NCI-H2227 (cell line): ENCODE data around the gene ACVR1.

Experiments
- DNase-seq: peaks from one replicate; lab custom pipeline; 2025; ENCODE audit not compliant: unreplicated experiment; lab: John Stamatoyannopoulos, UW

The ACVR1 gene

DNA sequence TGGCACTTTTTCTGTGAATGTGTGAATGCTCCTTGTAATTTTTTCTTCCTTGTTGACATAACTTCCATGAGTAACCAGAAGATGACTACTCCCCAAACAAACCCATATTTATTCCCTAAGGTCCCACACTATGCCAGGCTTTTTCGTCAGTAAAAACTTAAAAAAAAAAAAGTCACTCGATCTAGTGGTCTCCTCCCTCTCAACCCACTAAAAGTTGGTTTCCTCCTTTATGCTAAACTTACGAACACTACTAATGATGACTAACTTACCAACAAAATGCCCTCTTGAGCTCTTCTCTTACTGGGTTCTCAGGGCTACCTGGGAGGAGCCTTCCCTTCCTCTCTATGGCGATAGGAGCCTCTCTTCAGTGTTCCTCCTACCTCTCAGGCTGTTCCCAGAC, 18.2 kb downstream of the ACVR1 start:
- no peak for DNase-seq

GRCh38 chr2:157856187-157856515, 20.0 kb downstream of the ACVR1 start:
- DNase-seq: no peak

- no peak for DNase-seq
Observed at GRCh38 chr2:157853820-157854219, 22.3 kb downstream of the ACVR1 start.

DNA sequence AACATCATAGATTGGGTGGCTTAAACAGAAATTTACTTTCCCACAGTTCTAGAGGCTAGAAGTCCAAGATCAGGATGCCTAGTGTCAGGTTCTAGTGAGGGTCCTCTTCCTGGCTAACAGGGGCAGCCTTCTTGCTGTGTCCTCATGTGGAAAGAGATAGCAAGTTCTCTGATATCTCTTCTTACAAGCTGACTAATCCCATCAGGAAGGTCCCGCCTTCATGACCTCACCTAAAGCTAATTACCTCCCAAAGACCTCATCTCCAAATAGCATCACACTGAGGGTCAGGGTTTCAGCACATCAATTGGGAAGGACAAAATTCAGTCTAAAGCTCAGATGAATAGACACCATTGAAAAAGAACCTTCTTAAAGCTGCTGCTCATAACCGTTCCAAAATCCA, 22.9 kb downstream of the ACVR1 start:
- no peak for DNase-seq

DNA sequence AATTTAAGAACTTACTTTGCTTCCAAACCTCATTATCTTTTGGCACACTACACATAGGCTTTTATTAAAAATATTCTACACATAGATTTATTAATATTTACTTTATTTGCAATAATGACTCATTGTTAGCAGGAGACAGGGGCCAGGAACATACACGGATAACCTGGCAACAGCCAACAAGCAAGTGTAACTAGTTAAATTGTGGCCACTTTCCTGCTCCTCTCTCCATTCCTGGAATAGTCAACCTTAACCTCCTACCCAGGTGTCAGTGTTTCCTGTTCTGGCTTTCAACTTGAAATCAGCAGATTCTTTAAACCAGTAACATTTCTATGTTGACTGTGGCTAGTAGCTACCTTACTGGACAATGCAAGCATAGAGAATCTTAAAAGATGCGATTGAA, 26.5 kb downstream of the ACVR1 start:
- DNase-seq: no peak

- no peak for DNase-seq
Observed at GRCh38 chr2:157848213-157848612, 27.9 kb downstream of the ACVR1 start.

- DNase-seq: no peak
Observed at GRCh38 chr2:157845081-157845480, 31.0 kb downstream of the ACVR1 start.

DNA sequence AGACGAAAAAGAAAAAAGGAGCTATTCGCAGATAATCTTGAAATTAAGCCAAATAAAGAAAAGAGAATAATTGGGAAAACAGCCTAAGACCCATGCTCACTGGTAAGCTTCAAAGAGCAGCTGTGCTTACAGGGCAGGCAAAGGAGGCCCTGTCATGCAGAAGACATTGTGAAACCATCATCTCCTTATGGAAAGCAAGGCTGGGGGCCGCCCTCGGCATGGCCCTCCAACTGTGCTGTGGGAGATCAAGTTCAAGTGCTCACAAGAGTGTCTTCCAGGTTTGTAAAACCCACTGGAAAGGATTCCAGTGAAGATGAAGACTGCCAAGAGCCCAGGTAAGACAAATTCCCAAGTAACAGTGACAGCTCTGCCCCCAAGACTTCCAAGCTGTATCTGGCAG, 32.2 kb downstream of the ACVR1 start:
- no peak for DNase-seq

GRCh38 chr2:157843081-157843480, 33.0 kb downstream of the ACVR1 start:
- no peak for DNase-seq

GRCh38 chr2:157842106-157842879, 33.8 kb downstream of the ACVR1 start:
- no peak for DNase-seq

DNA sequence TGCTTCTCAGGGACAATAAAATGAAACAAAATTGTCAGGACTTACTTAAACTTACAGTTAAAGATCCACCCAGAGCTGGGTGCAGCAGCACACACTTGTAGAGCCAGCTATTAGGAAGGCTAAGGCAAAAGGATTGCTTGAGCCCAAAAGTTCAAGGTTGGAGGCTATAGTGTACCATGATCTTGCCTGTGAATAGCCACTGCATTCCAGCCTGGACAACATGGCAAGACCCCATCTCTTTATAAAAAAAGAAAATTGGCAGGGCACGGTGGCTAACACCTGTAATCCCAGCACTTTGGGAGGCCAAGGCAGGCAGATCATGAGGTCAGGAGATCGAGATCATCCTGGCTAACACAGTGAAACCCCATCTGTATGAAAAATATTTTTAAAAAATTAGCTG, 34.6 kb downstream of the ACVR1 start:
- no peak for DNase-seq

- no peak for DNase-seq
Observed at GRCh38 chr2:157840568-157841156, 35.5 kb downstream of the ACVR1 start.

DNA sequence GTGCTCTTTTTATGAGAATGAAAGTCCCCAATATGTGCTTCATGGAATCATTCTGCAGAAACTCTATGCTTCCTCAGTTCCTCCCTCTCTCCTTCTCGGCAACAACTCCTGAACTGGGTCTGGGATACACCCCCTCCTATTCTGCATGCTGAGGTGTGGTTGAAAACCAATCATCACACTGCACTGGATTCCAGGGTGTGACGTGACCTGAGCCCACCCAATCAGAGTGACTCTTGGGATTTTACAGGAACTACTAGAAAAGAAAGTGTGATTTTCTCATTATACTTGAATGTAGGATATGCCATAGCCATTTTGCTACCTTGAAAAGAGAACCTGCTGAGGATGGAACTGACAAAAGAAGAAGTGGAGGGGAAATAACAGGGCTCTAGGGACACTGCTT, 36.3 kb downstream of the ACVR1 start:
- DNase-seq: peak; percentile 60

GRCh38 chr2:157839162-157839801, 36.8 kb downstream of the ACVR1 start:
- peak; percentile 97 for DNase-seq

GRCh38 chr2:157838442-157839161, 37.5 kb downstream of the ACVR1 start:
- peak; percentile 75 for DNase-seq

DNA sequence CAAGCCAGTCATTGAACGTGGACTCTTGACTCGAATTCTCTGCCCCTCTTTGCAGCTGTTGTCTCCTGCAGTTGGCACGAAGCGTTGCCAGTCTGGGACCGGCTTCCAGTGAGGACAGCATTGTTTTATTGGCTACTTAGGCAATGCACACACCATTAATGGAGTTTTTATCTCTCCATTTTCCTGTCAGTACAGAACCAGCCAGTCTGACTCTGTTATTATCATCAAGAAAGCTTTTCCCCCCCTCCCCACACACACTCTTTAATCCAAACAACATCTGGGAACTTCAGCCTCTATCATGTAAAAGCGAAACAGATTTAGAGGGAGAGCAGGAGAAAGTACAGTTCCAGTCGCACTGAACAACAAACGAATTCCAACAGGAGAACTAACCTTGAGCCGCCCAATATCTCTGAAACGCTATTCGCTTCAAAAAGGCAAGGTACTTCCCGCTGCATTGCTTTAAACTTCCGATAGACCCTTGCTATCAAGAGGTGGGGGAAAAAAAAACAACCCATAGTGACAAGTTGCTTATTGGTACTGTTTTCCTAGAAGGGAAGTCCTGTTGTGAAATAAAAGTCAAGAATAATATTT, 38.2 kb downstream of the ACVR1 start:
- DNase-seq: peak; percentile 30

DNA sequence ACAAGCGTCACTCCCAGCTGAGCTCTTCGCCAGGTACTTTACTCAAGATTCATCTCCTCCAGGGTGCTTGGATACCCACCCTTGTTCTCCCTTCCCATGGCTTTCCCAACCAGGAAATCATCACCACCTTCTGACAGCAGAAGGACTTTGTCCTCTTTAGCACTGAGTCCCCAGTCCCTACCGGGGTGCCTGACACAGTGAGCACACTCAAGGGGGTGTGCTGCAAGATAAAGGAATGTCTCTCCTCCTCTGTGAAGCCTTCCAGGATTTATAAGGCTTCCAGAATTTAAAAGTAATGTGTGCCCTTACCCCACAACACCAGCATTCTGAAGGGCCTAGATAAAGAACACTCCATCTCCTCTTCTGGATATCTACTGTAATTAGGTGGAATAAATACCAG, 39.6 kb downstream of the ACVR1 start:
- DNase-seq: no peak

DNA sequence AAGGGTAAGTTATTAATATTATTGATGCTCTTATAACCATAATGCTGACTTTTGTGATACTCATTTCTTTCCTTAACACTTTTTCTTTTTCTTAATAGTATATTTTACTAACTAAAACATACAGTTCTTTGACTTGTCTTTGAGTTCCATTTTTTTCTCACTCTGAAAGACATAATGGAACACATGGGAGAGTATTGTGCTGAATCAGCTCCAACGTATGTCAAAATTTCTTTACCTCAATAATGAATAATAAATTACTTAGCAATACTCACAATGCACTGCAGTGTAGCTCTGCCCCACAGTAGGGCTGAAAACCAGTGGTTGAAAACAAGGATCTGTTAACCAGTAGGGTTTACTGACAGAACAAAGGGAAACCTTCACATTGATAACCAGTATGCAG, 40.7 kb downstream of the ACVR1 start:
- DNase-seq: no peak

GRCh38 chr2:157835006-157835405, 41.1 kb downstream of the ACVR1 start:
- DNase-seq: no peak

DNA sequence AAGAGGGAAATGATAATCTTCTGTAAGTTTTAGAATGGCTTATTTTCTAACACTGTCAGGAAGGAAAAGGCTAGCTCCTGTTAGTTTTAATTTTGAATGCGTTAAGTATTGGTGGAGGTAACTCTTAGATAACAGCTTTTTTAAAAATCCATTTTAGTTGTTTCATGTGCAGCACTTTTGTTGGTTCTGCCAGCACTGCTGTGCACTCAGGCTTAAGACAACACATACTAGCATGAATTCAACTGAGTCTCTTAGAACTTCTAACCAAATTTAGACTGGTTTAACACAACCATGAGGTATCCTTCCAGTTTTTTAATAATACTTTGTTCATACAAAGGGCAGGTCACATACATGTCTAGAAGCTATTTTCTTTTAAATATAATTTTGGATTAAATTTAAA, 42.4 kb downstream of the ACVR1 start:
- no peak for DNase-seq

DNA sequence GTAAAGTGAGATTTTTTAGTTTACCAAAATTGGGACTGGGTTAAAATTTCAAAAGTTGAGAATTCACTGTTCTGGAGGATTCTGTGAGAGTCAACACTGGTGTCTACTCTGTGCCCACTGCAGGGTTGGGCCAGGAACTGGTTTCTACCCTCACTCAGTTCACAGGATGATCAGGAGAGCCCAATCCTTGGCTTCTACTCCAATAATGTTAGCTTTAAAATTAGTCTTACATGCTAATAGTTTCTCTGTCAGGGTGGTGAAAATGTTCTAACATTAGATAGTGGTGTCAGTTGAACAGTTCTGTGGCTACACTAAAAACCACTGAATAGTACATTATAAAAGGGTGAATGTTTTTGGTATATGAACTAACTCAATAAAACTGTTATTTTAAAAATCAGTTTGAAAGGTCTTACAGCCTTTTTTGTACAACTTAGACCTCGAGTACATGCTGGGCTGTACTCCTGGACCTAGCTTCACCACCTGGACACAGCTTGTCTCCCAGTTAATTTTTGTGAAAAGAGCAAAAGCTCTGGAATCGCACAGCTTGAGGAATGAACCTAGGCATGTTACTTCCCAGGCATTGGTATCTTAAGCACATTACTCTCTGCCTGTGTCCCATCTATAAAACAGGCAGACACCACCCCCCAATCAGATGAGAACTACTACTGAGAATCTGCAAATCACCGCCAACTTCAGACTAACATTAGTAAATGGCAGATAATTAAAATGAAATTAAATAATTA, 44.4 kb downstream of the ACVR1 start:
- DNase-seq: no peak
